Activated CD8-positive, alpha-beta memory T cell treated with anti-CD3 and anti-CD28 coated beads, Interleukin-2, amount 50 U/mL, for 1 hour (primary cell): ENCODE data around the gene LMBRD2.

Experiments used
- DNase-seq: peaks from one replicate; pipeline ENCODE4 v3.0.0-alpha.2; 2020; ENCODE audit errors: extremely low read depth

LMBRD2 gene

DNA sequence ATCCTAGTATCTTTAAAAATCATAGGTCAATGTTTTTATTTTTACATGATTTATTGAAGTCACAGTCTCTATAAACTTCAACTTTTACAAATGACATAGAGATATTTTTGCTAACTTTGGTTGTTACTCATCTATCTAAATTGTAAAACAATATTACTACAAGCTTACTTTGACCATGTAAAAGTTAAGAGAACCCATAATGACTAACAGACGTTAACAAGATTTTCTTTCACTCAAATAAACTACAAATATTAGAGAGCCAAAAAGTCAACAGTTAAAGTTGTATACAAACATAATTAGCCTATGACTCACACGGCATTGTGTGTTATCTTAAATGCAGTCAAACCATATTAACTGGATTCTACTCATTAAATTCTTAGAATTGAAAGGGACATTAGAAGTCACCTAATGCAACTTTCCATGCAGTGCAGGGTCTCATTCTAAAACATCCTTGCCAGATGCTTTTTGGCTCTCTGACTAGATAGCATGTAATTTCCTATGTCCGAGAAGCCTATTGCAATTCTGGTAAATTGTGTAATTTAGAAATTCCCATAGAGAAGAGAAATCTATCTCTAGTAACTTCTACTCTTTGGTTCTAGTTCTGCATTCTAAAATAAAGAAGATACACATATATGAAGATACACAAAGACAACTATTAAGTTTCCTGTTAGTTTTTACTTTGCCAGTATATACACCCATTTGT, 42.8 kb downstream of the LMBRD2 start:
- no peak for DNase-seq

DNA sequence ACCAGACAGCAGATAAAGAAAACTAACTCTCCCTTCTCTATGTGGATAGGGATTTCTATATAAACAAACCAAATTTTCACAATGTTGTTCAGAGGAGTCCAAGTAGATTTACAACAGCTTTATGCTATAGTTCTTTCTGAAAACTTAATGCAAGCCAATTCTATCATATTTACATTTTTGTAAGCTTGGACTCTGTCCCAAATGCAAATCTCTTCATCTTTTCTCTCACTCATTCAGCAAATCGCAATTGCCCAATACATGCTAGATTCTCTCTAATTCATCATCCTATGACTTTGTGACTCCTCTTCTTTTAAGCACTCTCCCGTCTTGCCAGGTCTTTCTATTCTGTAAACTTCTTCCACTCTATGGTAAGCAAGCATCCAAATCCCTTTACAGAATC, 45.9 kb downstream of the LMBRD2 start:
- DNase-seq = no peak

DNA sequence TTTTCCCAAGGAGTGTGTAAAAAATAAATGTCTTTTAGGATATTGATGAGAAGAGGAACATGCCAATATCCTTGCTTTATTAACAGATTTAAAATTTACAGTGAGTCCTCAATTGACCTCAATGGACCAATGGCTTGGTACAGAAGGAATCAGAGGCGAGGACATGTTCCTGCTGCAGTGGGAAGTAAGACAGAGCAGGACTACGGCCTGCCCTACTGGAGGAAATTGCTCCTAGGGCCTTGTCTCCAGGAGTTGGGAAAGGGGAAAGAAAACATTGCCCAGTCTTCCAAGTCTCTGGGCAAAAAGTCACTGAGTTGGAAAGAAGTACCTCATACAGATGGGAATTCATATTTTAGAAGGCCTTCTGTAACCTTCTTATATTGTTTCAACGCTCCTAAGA, 51.9 kb downstream of the LMBRD2 start:
- no peak for DNase-seq

DNA sequence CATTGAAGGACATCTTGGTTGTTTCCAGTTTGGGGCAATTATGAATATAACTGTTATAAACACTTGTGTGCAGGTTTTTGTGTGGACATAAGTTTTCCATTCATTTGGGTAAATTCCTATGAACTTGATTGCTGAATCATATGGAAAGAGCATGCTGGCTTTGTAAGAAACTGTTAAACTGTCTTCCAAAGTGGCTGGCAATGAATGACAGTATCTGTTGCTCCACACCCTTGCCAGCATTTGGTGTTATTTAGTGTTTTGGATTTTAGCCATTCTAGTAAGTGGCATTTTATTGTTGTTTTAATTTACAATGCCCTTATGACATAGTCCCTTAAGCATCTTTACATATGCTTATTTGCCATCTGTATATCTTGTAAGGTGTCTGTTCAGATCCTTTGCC, 55.2 kb downstream of the LMBRD2 start:
- DNase-seq = no peak

DNA sequence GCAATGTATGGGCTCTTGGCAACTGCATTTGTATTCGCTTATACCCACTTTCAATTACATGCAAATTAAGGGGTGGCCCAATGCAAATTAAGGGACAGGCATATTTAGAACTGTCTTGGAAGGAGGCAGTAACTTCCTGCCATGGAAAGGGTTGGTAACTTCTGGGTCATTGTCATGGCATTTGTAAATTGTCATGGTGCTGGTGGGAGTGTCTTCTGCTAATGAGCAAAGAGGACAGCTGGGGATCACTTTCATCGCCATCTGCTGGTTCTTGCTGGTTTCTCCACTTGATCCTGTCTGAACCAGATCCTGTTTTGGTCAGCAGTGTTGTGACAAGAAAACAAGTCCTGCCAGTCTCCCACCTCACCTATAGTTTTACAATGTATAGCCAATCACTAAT, 61.7 kb downstream of the LMBRD2 start:
- DNase-seq = no peak

DNA sequence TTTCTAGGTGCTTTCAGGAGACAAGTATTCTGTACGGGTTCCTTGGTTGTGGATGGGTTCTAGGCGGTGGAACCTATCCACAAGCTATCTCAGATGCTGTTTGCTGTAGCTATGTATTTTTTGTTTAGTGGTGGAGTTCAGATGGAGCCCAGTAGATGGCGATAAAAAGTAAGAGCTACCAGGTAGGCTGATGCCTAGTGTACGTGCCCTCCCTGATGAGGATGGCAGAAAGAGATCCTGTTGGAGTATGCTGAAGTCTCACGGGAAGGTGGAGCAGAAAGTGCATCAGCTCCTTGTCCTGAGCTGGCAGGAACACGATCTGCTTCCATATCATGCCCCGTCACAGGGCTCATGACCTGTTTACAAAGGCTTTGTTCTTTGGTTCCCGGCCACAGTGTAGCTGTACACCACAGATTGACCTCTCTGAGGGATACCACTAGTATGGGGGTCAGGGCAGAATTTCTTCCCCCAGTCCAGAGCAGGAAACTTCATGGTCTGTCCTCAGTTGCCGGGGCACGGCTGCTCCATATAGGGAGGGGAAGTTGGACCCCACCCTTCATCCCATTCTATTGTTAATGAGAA, 72.4 kb downstream of the LMBRD2 start:
- no peak for DNase-seq

DNA sequence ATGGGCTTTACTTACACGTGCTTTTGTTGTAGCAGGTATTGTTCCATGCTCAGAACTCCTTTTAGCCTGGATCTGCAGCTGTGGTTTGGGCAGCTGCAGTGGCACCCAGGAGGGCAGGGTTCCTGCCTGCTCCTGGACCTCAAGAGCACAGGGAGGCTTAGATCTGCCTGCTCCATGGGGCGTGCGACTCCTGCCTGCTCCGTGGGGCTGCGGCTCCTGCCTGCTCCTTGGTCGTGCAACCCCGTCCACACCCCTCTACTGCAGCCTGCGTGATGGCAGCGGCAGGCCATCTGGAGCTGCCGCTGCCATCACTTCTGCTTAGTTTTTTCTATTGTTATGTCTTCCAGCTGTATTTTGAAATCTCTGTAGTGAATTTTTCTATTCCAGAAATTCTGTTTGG, 73.3 kb downstream of the LMBRD2 start:
- DNase-seq = no peak

DNA sequence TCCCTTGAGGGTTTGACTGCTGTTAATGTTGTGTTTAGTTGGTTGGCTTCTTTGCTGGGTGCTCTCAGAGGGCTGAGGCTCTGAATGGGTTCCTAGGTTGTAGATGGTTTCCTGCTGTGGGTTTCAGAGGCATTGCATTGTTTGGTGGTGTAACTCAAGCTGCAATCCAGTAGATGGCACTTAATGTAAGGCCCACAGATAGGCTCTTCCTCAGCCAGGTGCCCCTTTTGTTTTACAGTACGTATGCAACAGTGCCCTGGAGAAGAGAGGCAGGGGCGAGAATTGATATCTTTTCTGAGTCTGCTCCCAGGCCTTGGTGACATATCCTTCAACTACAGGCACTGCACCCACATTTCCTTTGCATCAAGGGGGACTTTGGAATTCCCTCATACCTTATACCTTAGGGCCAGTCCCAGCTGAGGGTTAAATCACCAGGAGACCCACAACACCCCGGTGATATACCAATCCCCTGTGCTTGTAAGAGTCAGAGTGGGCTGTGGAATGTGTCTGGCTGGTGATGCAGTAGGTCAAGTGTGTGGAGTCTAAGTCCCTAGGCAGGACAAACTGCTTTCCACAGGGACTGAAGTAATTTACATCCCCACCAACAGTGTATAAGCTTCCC, 78.0 kb downstream of the LMBRD2 start:
- no peak for DNase-seq

DNA sequence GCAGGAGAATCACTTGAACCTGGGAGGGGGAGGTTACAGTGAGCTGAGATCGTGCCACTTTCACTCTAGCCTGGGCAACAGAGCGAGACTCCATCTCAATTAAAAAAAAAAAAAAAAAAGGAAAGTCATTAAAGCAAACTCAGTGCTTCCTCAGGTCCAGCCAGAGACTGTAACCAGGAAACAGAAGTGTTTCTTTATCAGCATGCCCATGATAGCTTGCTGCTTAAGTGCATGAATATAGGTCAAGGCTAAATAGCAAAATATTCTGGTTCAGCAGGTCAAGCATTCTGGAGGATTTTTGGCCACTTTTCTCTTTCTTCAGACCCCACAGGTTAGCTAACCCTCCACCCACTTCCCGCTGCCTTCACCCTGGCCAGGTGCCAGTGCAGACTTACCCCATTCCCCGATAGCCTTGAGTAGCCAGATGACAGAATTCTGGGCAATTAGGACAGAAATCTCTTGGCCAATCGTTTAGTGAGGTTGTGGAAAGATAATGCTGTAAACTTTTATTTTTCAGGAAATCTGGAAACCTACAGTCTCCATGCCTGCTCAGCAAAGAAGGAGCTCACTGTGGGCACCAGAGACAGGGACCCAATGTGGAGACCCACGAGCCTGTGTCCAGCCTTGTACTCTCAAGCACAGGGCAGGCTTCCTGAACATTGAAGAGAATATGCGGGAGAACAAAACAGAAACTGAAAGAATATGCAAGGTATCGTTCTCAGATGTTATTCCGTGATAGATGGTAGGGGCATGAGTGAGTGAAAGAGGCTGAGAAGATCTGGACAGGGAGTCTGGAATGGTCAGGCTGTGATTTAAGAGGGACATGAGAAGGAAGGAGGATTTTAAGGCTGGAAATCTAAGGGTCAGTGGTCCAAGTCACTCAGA, 80.8 kb downstream of the LMBRD2 start:
- DNase-seq = no peak

DNA sequence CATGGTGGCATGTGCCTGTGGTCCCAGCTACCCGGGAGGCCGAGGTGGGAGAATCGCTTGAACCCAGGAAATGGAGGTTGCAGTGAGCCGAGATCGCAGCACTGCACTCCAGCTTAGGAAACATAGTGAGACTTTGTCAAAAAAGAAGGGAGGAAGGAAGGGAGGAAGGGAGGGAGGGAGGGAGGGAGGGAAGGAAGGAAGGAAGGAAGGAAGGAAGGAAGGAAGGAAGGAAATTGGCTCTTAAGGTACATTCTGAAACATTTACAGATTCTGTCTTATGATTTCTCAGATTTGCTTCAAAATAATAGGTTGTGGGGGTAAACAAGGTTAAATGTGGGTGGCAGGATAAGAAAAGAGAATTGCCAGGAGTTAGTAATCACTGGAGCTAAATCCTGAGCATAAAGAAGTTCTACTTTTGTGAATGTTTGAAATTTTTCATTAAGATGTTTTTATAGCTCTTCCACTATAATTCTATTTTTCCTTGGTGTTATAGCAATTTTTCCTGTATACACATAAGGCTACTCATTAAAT, 82.9 kb downstream of the LMBRD2 start:
- DNase-seq = no peak

DNA sequence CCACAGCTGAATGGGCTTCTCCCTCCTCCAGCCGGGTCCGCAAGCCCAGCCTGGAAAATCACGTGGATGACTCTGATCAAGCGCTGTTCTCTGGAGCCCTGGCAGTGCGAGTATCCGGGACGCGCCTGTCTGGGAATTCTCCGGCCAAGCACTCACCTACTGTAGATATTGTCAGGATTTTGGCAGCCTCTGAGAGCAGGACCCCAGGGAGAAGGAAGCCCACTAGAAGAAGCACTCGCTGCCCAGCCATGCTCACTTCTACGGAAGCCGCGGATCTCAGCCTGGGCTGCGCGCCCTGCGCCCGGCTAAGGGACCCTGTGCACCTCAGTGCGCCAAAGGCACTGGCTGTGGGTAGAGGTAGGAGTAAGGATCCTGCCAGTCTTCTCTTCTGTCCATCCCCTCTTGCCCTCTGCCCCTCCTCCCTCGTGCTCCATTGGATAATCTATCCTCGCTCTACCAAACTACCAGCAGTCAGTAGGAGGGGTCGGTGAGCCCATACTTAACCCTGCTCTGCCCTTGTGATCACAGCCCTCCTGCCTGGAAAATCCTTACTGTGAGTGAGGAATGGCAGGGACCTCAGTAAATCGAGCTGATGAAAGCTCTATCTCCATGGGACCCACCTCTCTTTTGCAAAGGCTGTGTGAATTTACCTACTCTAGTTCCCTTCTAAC, 85.0 kb downstream of the LMBRD2 start, which contains the start of gene UGT3A2:
TSS of gene UGT3A2 (minus strand) at position 343 of the 671 bp plus-strand sequence. CDS start at position 250, 93 bp downstream.
- no peak for DNase-seq

DNA sequence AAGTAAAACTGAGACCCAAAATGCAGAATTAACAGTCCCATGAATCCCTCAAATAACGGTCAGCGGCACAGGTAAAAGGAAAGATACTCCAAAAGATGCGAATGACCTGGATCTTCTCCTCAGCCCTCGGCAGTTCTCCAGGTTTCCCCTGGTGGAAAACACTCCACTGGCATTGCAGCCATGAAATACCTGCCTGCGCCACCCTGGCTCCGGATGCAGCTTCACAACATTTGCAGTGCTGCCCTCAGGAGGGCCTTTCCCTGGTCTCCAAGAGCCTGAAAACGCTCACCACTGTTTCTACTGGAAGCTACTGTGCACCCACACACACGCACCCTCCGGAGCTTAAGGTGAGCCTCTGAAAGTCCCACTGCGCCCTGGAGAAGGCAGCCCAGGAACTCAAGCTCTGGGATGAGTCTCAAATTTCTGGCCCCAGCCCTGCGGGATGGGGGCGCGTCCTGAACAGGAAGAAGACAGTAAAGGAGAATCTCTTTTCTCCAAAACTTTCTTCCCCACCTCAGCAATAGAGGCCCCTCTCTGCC, 85.6 kb downstream of the LMBRD2 start:
- DNase-seq = no peak

DNA sequence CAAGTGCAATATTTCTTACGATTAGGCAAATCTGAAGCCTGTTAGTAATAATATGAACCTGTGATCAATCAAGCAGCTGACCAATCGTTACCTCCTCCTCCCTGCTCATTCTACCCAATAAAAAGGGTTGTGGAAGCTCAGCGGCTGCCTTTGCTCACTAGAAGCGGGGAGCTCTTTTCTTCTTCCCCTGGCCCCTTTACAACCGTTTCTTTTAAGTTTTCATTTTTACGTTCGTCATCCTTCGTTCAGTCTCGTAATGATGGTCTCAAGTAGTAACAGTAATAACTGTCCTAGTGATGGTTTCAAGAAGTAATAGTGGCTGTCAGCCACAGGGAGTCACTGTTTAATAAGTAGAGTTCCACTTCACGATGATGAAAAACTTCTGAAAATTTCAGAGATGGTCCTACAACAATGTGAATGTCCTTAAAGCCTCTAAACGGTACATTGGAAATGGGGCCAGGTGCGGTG, 91.2 kb downstream of the LMBRD2 start:
- DNase-seq = no peak

DNA sequence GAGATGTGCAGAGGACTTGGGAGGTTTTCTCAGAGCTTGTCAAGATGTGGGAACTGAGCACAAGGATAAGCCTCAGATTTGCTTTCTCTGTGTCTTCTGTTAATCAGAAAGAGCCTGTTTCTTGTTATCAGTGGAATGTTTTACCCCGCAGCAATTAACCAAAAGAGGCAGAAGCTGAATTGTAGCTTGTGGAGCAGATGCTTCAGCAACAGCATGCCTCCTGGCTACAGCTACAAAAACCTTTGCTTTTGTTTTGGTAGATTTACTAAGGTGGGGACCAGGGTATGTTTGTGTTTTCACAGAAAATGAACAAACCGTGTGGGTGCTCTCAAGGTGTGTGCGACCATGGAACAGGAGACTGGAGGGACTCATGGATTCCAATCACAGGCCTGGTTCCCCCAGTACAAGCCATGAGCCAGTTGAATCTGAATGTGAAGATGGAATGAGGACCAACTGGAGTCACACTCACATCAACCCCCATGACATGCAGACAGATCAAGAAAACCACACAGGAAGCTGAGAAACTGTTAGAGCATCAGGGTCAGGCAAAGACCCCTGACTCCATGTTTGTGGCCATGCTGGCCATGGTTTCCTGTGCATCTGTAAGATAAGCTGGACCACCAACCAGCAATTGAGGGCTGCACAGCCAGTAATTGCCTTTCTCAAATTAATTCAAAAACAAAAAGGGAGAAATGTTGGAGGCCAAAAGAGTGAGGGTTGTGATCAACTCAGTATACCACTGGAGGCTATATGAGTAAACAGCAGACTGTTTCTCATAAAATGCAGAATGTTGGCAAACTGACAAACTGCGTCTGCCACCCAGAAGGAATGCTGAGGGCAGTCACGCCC, 91.9 kb downstream of the LMBRD2 start:
- DNase-seq = no peak

DNA sequence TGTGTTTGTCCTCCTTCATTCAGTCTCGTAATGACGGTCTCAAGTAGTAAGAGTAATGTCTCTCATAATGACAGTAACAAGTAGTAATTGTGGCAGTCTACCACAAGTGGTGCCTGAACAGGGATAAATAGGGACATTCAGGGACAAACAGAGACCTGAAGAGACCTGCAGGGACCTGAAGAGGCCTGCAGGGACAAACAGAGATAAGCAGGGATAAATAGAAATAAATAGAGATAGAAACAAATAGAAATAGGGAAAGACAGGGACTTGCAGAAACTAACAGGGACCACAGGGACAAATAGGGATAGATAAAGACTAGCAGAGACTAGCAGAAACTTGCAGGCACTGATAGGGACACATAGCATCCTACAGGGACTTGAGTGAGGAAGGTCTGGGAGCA, 92.9 kb downstream of the LMBRD2 start:
- no peak for DNase-seq

DNA sequence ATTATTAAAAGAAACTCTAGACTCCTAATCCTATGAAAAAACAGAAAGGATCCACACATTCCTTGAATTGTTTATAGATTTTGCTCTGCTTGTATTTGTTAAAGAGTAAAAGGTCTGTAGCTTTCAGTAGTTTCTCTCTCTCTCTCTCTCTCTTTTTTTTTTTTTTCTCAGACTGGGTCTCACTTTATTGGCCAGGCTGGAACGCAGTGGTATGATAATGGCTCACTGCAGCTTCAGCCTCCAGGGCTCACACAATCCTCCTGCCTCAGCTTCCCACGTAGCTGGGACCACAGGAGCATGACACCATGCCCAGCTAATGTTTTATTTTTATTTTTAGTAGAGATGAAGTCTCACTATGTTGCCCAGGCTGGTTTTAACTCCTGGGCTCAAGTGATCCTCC, 94.3 kb downstream of the LMBRD2 start:
- no peak for DNase-seq

DNA sequence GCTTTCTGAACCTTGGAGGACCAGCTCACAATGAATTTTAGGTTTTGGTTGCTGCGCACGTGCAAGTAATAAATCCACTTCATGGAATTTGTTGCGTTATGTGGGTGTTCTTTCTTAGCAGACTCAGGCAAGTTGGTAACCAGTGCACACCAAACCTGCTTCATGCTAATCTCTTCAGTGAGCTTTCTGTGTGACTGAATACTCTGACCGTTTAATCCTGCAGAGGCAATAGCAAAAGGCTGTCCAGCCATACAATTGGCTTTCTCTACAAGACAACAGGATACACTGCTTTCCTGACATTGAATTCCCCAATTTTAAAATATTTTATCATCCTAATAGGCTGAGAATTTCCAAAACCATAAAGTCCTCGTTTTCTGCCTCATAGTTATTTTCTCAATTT, 95.3 kb downstream of the LMBRD2 start:
- DNase-seq = no peak

DNA sequence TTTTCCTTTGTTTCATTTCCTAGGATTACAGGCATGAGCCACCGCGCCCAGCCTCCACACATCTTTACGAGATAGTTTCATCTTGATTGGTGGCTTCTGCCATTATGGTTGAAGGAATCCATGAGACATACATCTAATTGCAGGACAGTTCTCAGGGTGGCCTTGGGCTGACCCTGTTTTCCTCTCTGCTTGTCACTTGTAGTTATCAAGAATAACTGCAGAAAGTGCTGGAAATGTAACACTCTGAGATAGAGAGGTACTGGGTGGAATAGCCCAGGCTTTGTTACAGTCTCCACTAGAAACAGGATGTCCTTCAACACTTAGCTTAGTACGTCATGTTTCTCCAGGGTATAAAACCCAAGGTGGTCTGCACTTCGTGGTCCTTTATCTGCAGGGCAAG, 95.7 kb downstream of the LMBRD2 start:
- no peak for DNase-seq

DNA sequence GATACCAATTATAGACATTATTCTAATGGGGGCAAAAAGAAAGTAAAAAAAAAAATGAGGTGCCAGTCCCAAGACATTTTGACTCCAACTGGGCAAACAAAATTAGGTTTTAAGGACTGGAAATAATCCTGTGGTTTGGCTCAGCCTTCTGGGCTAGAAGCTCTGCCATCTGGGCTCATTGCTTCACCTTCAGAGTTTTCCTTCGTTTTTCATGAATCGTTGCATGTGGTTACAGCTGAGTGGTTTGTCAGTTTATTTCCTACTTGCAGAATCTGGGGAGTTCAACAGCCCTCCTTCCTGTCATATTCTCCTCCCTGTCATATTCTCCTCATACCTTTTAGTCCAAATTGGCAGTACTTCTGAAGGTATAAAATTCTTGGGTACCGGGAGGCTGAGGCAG, 97.0 kb downstream of the LMBRD2 start:
- DNase-seq = no peak

DNA sequence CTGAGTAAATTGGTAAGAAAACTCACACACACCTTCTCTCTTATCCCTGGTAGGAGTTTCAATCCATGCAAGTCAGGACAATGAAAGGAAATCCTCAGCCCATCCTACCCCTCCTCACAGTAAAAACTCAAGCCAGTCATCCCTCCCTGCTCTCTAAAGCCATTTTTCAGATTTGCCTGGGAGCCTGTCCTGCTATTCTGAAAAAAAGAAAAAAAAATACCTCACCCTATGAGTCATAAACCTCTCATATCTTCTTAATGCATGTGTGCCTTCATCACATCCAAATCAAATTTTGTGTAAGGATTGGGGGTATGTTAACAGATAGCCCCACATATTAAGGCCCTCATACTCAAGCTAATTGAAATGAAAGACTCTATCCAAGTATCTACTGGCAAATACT, 99.1 kb downstream of the LMBRD2 start:
- DNase-seq = no peak
